H1 (cell line): ENCODE results near the gene CCDC40. TPM values are rescaled to one million over a fixed set of nuclear protein-coding genes. Genes with fewer than 3 reads are reported as not detected.

Source experiments
- ATF2 ChIP-seq: IDR thresholded peaks from 2 replicates; pipeline ENCODE4 v1.6.1; 2012; ENCODE audit warnings: low read length, inconsistent platforms
- CBX8 ChIP-seq: fragments of 300-800, 300-1000 bp; sonication (generic); IDR thresholded peaks from 2 replicates; pipeline ENCODE4 v1.7.1; 2016; ENCODE audit warnings: low read depth, low read length, borderline replicate concordance
- KDM4A ChIP-seq: IDR thresholded peaks from one replicate; pipeline ENCODE4 v1.7.1; 2012; ENCODE audit warnings: low read depth, mild to moderate bottlenecking, moderate library complexity, low read length, inconsistent platforms; ENCODE audit not compliant: severe bottlenecking
- SP4 ChIP-seq: IDR thresholded peaks from 2 replicates; pipeline ENCODE4 v1.6.1; 2012; ENCODE audit warnings: low read length, inconsistent platforms
- TAF1 ChIP-seq: IDR thresholded peaks from 2 replicates; pipeline ENCODE4 v1.6.1; 2011; ENCODE audit warnings: mild to moderate bottlenecking, low read depth, low read length
- YY1 ChIP-seq: IDR thresholded peaks from 2 replicates; pipeline ENCODE4 v1.6.1; 2011; ENCODE audit warnings: low read depth, mild to moderate bottlenecking, low read length
- polyA plus RNA-seq, 7 experiments: library from polyadenylated mRNA; depleted of rRNA in 3 of 7; stranded (reverse) in 5 of 7; unstranded in 2 of 7; fragments of >200 nt in 5 of 7; fragments of 200-250 nt in 2 of 7; gene quantifications; 1 replicate in 5 of 7; 2 replicates in 1 of 7; 4 replicates in 1 of 7; pipeline versions ENCODE4 v1.2.1 to v1.2.3, GENCODE V29; 2011 to 2013; ENCODE audit warnings: missing spikeins in 2 of 7, mixed read lengths in 2 of 7
- total RNA-seq: library from RNA; stranded (reverse); fragmentation: NEBNext Ultra II Directional; extraction: Animal tissue kit (Norgen Biotek cat#: 25700); gene quantifications from 2 replicates; pipeline ENCODE4 v1.2.1, GENCODE V29; 2021

CCDC40 gene
- total and polyA plus RNA-seq, 2 of the 8 experiments (the other 6 are each of a cell fraction or from before 2014, with no cell fraction given) = 4.1 to 11.5 TPM

- TF ChIP-seq CBX8 (no peak), SP4 (no peak), TAF1 (no peak), YY1 (no peak), ATF2 (no peak), KDM4A (no peak)
These were observed 22.0 kb downstream of the CCDC40 start (continued) for GRCh38 chr17:80058311-80058955.
